HepG2 (cell line): ENCODE data around the gene ANKRD10. TPM values are rescaled to one million over a fixed set of nuclear protein-coding genes. Genes with fewer than 3 reads are reported as not detected.

Experiments
- CERS6 ChIP-seq: sonication (generic); formaldehyde crosslinking; IDR thresholded peaks from 2 replicates; pipeline ENCODE4 v1.5.0; 2020; ENCODE audit warnings: missing genetic modification reagents
- E2F2 ChIP-seq: sonication (generic); formaldehyde crosslinking; IDR thresholded peaks from 2 replicates; pipeline ENCODE4 v1.4.0; 2020; ENCODE audit warnings: missing genetic modification reagents, borderline replicate concordance
- GABPA ChIP-seq, 2 experiments: IDR thresholded peaks; 2 replicates each; pipeline ENCODE4 v1.6.1; 2011 to 2016; ENCODE audit warnings: low read depth in 2 of 2, low read length in 1 of 2, missing biosample characterization in 1 of 2, missing genetic modification characterization in 1 of 2
- GZF1 ChIP-seq: sonication (generic); formaldehyde crosslinking; IDR thresholded peaks from 2 replicates; pipeline ENCODE4 v1.5.1; 2020; ENCODE audit warnings: mild to moderate bottlenecking, missing genetic modification reagents
- MIER3 ChIP-seq: IDR thresholded peaks from 2 replicates; pipeline ENCODE4 v1.6.1; 2016; ENCODE audit warnings: missing compliant biosample characterization, borderline replicate concordance
- NAIF1 ChIP-seq: sonication (generic); formaldehyde crosslinking; IDR thresholded peaks from 2 replicates; pipeline ENCODE4 v1.5.0; 2020; ENCODE audit warnings: mild to moderate bottlenecking, missing genetic modification reagents, borderline replicate concordance
- NFKBIZ ChIP-seq: IDR thresholded peaks from 2 replicates; pipeline ENCODE4 v1.6.1; 2018; ENCODE audit warnings: missing genetic modification reagents, missing compliant biosample characterization
- NR2F1 ChIP-seq, 2 experiments: fragments of 450-650 bp in 1 of 2; formaldehyde crosslinking in 1 of 2; IDR thresholded peaks; 2 replicates each; pipeline versions ENCODE4 v1.5.0 to v1.6.1; 2016 to 2020; ENCODE audit warnings: mild to moderate bottlenecking in 1 of 2, missing compliant biosample characterization in 1 of 2, missing genetic modification reagents in 1 of 2, moderate library complexity in 1 of 2
- RXRA ChIP-seq: sonication (generic); formaldehyde crosslinking; IDR thresholded peaks from 2 replicates; pipeline ENCODE4 v1.5.1; 2020; ENCODE audit warnings: missing genetic modification reagents
- SKI ChIP-seq: fragments of 450-650 bp; IDR thresholded peaks from one replicate; pipeline ENCODE4 v1.6.1; 2018; ENCODE audit warnings: mild to moderate bottlenecking; ENCODE audit not compliant: partially characterized antibody
- SPEN ChIP-seq: sonication (generic); formaldehyde crosslinking; IDR thresholded peaks from 2 replicates; pipeline ENCODE4 v1.5.1; 2020; ENCODE audit warnings: low read depth, mild to moderate bottlenecking, missing genetic modification reagents
- ZBTB34 ChIP-seq: sonication (generic); formaldehyde crosslinking; IDR thresholded peaks from 2 replicates; pipeline ENCODE4 v1.8.0; 2022; ENCODE audit warnings: mild to moderate bottlenecking, missing genetic modification reagents
- ZFP90 ChIP-seq: sonication (generic); formaldehyde crosslinking; IDR thresholded peaks from 2 replicates; pipeline ENCODE4 v1.8.0; 2022; ENCODE audit warnings: missing genetic modification reagents, mild to moderate bottlenecking, inconsistent platforms, borderline replicate concordance
- ZNF644 ChIP-seq: IDR thresholded peaks from 2 replicates; pipeline ENCODE4 v1.6.1; 2016; ENCODE audit warnings: low read depth
- ZNF687 ChIP-seq: sonication (generic); formaldehyde crosslinking; IDR thresholded peaks from 2 replicates; pipeline ENCODE4 v1.5.1; 2020; ENCODE audit warnings: mild to moderate bottlenecking, missing genetic modification reagents, moderate library complexity
- polyA plus RNA-seq, 8 experiments: library from polyadenylated mRNA; depleted of rRNA in 3 of 8; stranded (reverse) in 7 of 8; unstranded in 1 of 8; fragments of >200 nt; fragmentation: Illumina TruSeq in 4 of 8; extraction: Trizol in 4 of 8; gene quantifications; 2 replicates each; pipeline versions ENCODE4 v1.2.1 to v1.2.3, GENCODE V29; 2011 to 2016; ENCODE audit warnings: low read depth in 4 of 8, missing spikeins in 1 of 8, mixed read lengths in 1 of 8; ENCODE audit not compliant: insufficient read depth in 1 of 8
- total RNA-seq, 5 experiments: library from RNA; depleted of rRNA; stranded (reverse); fragments of >200 nt; fragmentation: Illumina TruSeq; extraction: Trizol; gene quantifications; 2 replicates each; pipeline ENCODE4 v1.2.3, GENCODE V29; 2016; ENCODE audit warnings: low read depth in 1 of 5

Gene ANKRD10
- total and polyA plus RNA-seq, 2 of the 13 experiments (the other 11 are each of a cell fraction or from before 2014, with no cell fraction given) = 108 to 115 TPM

GRCh38 chr13:110869805-110870706 is 44.8 kb downstream of the ANKRD10 start (continued):
- TF ChIP-seq ZNF687 (CRISPR knock-in tag) (peak; percentile 97), ZNF644 (CRISPR knock-in tag) (peak; percentile 52; the same call in 1 of the 2 replicates), NR2F1 (CRISPR knock-in tag; IDR thresholded peaks at IDR 0.05) (no peak), CERS6 (CRISPR knock-in tag) (no peak), E2F2 (CRISPR knock-in tag) (no peak), GZF1 (CRISPR knock-in tag) (0 out of 2 replicates have a peak, but pooled peaks have one; percentile 26), SPEN (CRISPR knock-in tag) (no peak), GABPA (IDR thresholded peaks at IDR 0.05; ENCODE audit: low read depth, low read length) (no peak), GABPA (CRISPR knock-in tag; IDR thresholded peaks at IDR 0.05; ENCODE audit: low read depth) (peak; percentile 48; the same call in 1 of the 2 replicates), NFKBIZ (CRISPR knock-in tag) (0 out of 2 replicates have a peak, but pooled peaks have one; percentile 17), ZBTB34 (no peak), ZFP90 (CRISPR knock-in tag) (no peak), NAIF1 (CRISPR knock-in tag) (no peak), MIER3 (CRISPR knock-in tag) (no peak), RXRA (CRISPR knock-in tag) (peak; percentile 36; the same call in 1 of the 2 replicates), SKI (no peak)
